Fibroblast of villous mesenchyme (primary cell): ENCODE results near the gene ZNF628. TPM values are rescaled to one million over a fixed set of nuclear protein-coding genes. Genes with fewer than 3 reads are reported as not detected.
"Not testable (repeated sequence)": the region's sequence is repeated elsewhere in the genome, so short reads cannot be mapped to it uniquely, and the experiment has no call there.

Experiments used
- DNase-seq: peaks from one replicate; pipeline ENCODE4 v3.0.0-alpha.2; 2010; ENCODE audit warnings: low read depth
- H3K4me3 ChIP-seq: 2 replicates; pipeline ENCODE4 v1.5.1; 2011; ENCODE audit warnings: low read depth, mild to moderate bottlenecking, low read length
- total RNA-seq: library from RNA; depleted of rRNA; stranded (reverse); fragments of >200 nt; gene quantifications from 2 replicates; pipeline ENCODE4 v1.2.3, GENCODE V29; 2012
- TF ChIP-seq, protein P1 (sequence below): IDR thresholded peaks from 2 replicates; pipeline ENCODE4 v1.5.1; 2012; ENCODE audit warnings: low read depth, mild to moderate bottlenecking, low read length; ENCODE audit not compliant: insufficient read depth

The ZNF628 gene
- total RNA-seq, 1 donor = 0.86 TPM

DNA sequence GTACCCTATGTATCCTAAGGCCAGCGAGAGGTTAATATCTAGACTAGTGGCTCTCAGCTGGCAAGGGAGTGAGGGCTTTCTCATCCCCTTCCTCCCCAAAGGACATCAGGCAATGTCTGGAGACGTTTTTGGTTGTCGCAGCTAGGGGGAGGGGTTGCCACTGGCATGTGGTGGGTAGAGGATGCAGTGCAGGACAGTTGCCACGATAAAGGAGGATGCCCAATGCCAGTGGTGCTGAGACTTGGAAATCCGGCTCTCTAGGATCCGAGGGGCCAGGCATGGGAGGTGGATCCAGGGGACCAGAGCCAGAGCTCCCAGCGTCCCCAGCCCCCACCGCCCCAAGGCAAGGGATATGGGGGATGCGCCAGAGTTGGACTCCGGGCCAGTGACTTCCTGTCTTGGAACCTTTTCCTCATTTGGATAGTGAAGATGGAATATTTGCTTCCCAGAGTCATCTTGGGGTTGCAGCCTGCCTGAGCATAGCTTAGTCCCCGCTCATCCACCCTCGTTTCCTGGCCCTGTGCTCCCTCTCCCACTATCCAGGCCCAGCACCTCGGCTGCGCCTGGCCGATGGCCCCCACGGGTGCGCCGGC is 16.7 kb downstream of the ZNF628 start:
- TF ChIP-seq, protein P1, sequence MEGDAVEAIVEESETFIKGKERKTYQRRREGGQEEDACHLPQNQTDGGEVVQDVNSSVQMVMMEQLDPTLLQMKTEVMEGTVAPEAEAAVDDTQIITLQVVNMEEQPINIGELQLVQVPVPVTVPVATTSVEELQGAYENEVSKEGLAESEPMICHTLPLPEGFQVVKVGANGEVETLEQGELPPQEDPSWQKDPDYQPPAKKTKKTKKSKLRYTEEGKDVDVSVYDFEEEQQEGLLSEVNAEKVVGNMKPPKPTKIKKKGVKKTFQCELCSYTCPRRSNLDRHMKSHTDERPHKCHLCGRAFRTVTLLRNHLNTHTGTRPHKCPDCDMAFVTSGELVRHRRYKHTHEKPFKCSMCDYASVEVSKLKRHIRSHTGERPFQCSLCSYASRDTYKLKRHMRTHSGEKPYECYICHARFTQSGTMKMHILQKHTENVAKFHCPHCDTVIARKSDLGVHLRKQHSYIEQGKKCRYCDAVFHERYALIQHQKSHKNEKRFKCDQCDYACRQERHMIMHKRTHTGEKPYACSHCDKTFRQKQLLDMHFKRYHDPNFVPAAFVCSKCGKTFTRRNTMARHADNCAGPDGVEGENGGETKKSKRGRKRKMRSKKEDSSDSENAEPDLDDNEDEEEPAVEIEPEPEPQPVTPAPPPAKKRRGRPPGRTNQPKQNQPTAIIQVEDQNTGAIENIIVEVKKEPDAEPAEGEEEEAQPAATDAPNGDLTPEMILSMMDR = no peak
- peak overlapping the region; percentile 40 for H3K4me3 ChIP-seq
- DNase-seq = peak; percentile 45

DNA sequence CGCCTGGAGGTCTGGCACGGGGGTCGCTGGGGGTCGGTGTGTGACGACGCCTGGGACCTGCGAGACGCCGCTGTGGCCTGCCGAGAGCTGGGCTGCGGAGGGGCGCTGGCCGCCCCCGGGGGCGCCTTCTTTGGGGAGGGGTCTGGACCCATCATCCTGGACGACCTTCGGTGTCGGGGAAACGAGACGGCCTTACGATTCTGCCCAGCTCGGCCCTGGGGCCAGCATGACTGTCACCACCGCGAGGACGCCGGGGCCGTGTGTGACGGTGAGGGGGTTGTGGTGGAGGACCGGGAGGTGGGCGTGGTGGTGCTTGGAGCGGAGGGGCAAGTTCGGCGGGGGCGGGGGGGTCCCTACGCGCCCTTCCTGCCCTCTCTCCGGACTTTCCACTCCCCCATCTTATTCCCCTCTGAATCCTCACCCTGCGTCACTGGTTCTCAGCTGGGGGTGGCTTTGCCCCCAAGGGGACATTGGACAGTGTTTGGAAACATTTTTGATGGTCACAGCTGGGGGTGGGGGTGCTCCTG is 17.3 kb downstream of the ZNF628 start:
- peak overlapping the region; percentile 40 for H3K4me3 ChIP-seq
- TF ChIP-seq, protein P1 = no peak
- no peak for DNase-seq

DNA sequence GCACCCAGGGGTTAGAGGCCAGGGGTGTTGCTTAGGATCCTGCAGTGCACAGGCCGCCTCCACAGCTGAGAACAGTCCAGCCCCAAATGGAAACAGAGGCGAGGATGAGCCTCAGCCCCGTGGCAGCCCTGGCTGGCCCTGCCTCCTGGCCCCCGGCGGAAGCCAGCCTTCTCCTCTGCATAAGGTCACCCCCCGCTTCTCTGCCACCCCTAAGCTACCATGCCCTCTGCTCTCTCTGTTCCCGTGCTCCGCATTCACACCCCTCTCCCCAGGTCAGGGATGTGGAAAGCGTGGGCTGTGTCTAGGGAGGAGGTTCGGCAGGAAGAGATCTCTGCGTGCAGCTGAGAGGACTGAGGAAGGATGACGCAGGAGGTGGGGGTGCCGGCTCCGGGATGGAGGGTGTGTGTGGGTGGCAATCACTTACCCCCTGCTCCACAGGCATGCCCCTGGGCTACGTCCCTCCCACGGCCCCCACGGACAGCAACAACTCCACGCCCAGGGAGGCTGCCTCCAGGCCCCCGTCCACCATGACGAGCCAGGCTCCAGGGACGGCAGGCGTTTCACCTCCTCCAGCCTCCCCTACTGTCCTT is 17.9 kb downstream of the ZNF628 start:
- DNase-seq = peak; percentile 56
- TF ChIP-seq, protein P1 = no peak
- H3K4me3 ChIP-seq = peak overlapping the region; percentile 40

DNA sequence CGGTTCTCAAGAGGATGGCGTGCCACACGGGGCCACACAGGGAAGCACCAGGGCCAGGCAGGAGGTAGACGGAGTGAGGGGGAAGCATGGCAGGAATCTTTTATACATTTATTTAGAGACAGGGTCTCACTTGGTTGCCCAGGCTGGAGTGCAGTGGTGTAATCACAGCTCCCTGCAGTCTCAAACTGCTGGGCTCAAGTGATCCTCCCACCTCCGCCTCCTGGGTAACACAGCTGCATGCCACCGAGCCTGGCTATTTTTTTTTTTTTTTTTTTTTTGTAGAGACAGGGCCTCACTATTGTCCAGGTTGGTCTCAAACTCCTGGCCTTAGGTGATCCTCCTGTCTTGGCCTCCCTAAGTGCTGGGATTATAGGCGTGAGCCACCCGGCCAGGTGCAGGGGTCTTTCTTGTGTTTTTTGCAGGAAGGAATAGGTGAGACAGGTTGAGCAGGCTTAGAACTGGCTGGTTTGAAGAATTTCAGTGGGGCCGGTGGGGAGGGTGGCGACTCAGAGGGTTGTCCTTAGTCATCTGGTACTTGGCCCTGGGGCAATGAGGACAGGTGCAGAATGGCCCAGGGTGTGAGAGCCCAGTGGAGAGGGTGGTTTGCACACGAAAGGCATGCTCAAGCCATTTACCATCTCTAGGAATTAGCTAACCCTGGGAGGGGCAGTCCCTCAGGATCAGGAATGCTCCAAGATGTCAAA is 19.4 kb downstream of the ZNF628 start:
- no peak for DNase-seq
- no peak overlapping the region for H3K4me3 ChIP-seq
- TF ChIP-seq, protein P1 = no peak

DNA sequence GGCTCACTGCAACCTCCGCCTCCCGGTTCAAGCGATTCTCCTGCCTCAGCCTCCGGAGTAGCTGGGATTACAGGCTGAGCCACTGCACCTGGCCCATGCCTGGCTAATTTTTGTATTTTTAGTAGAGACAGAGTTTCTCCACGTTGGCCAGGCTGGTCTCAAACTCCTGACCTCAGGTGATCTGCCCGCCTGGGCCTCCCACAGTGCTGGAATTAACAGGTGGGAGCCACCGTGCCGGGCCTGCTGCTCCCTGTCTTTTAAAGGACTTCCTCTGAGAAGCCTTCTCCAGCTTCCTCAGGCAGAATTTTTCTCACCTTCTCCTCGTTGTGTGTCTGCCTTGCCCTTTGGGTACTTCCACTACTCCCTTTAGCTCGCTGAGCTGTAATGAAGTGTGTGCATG is 20.4 kb downstream of the ZNF628 start:
- not testable (repeated sequence) for DNase-seq

DNA sequence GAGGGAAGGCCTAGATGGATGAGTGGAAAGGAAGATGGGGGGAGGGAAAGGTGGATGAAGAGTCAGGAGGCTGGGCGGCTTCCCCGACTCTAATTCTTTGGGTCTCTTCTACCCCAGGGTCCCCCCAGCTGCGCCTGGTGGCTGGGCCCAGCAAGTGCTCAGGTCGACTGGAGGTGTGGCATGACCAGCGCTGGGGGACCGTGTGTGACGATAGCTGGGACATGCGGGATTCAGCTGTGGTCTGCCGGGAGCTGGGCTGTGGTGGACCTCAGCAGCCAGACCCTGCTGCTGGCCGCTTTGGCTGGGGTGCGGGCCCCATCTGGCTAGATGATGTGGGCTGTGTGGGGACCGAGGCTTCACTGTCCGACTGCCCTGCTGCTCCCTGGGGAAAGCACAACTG is 21.3 kb downstream of the ZNF628 start:
- no peak for DNase-seq
- H3K4me3 ChIP-seq = no peak overlapping the region
- TF ChIP-seq, protein P1 = no peak

More for the DNA sequence above, 20.4 kb downstream of the ZNF628 start:
- H3K4me3 ChIP-seq = not testable (repeated sequence)

DNA sequence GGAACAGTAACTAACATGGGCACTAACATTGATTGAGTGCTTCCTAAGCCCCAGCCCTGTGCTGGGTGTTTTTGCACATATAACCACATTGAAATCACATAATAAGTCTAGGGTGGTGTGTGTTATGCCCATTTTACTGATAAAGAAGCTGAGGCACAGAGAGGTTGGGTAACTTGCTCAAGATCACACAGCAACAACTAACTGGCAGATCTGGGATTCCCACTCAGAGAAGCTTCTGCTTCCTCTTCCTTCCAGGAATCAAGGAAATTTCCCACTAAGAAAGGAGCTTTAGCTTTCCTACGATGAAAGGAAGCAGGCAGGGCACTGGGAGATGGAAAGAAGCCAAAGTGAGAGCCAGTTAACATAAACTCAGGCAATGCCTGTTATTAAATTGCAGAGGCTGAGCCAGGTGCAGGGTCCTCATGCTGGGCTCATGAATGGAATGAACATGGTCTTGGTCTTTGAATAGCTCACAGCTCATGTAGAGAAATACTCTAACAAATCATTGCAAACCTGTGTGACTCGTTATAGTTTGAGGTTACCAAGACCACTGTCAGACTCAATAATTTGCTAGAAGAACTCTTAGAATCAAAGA is 21.9 kb downstream of the ZNF628 start:
- no peak overlapping the region for H3K4me3 ChIP-seq
- TF ChIP-seq, protein P1 = no peak
- DNase-seq = no peak
